Spleen (tissue), 11 donors: ENCODE data around the gene MRPL52. TPM values are rescaled to one million over a fixed set of nuclear protein-coding genes. Genes with fewer than 3 reads are reported as not detected.
A peak's percentile ranks its signal among the peaks of the same experiment; 100 is the strongest.
"Not testable (repeated sequence)": the region's sequence is repeated elsewhere in the genome, so short reads cannot be mapped to it uniquely, and the experiment has no call there.

Experiments
- DNase-seq: peaks from one replicate; pipeline ENCODE4 v3.0.0-alpha.2; 2020
- H3K27ac ChIP-seq, 8 donors: fragments of 200-600 bp; sonication (generic) in 7 of 8; 1 replicate in 4 of 8; 2 replicates in 4 of 8; pipeline versions ENCODE4 v1.5.0 to v1.8.0; 2016 to 2021; ENCODE audit warnings: inconsistent platforms in 4 of 8, mild to moderate bottlenecking in 4 of 8, moderate library complexity in 1 of 8
- H3K27me3 ChIP-seq, 7 donors: fragments of 200-600 bp; sonication (generic) in 6 of 7; replicated peaks in 1 of 7; 1 replicate in 4 of 7; 2 replicates in 3 of 7; pipeline versions ENCODE4 v1.5.0 to v1.8.0; 2016 to 2021; ENCODE audit warnings: inconsistent platforms in 3 of 7, mild to moderate bottlenecking in 1 of 7
- H3K36me3 ChIP-seq, 6 donors: fragments of 200-600 bp; sonication (generic) in 5 of 6; 1 replicate in 4 of 6; 2 replicates in 2 of 6; pipeline versions ENCODE4 v1.5.0 to v1.8.0; 2016 to 2021; ENCODE audit warnings: inconsistent platforms in 2 of 6
- H3K4me1 ChIP-seq, 6 donors: fragments of 200-600 bp; sonication (generic) in 5 of 6; 1 replicate in 3 of 6; 2 replicates in 3 of 6; pipeline versions ENCODE4 v1.5.0 to v1.8.0; 2016 to 2021; ENCODE audit warnings: inconsistent platforms in 3 of 6
- H3K4me3 ChIP-seq, 8 donors: fragments of 200-600 bp; sonication (generic) in 7 of 8; 1 replicate in 4 of 8; 2 replicates in 4 of 8; pipeline versions ENCODE4 v1.5.0 to v1.8.0; 2016 to 2021; ENCODE audit warnings: inconsistent platforms in 4 of 8, mild to moderate bottlenecking in 4 of 8, moderate library complexity in 2 of 8
- H3K9me3 ChIP-seq, 8 donors: fragments of 200-600 bp; sonication (generic) in 7 of 8; 1 replicate in 4 of 8; 2 replicates in 4 of 8; pipeline versions ENCODE4 v1.5.0 to v1.8.0; 2016 to 2021; ENCODE audit warnings: inconsistent platforms in 4 of 8
- CTCF ChIP-seq, 11 experiments: fragments of 200-600 bp in 7 of 11; fragments of 450-650 bp in 4 of 11; sonication (generic) in 4 of 11; IDR thresholded peaks in 8 of 11; conservative IDR thresholded peaks in 3 of 11; 1 replicate in 7 of 11; 2 replicates in 4 of 11; pipeline versions ENCODE4 v1.4.0 to v1.8.0; 2016 to 2021; ENCODE audit warnings: antibody characterized with exemption in 11 of 11, inconsistent platforms in 4 of 11, mild to moderate bottlenecking in 1 of 11
- POLR2A ChIP-seq, 3 donors: fragments of 450-650 bp; IDR thresholded peaks; one replicate each; pipeline ENCODE4 v1.5.1; 2017; ENCODE audit warnings: antibody characterized with exemption in 3 of 3, mild to moderate bottlenecking in 1 of 3
- POLR2AphosphoS5 ChIP-seq, 3 donors: sonication (generic); formaldehyde crosslinking; IDR thresholded peaks; one replicate each; pipeline ENCODE4 v1.5.1; 2017; ENCODE audit warnings: antibody characterized with exemption in 3 of 3
- WGBS, 5 donors: extraction: QIAGEN DNeasy Blood & Tissue Kit in 3 of 5; methylation state at CpG; one replicate each; pipeline versions ENCODE4 v1.1.5 to v1.1.7; 2013 to 2018; 5-methylcytosine and 5-hydroxymethylcytosine counted together
- intact Hi-C: fragments of 100-400 bp; cut with DNase I; formaldehyde crosslinking; loops from one replicate; pipeline ENCODE4 v1.15.0; 2023; ENCODE audit warnings: low total_unique reads
- polyA plus RNA-seq, 3 donors: library from polyadenylated mRNA; stranded (reverse); fragments of 200-250 nt; gene quantifications; one replicate each; pipeline ENCODE4 v1.2.1, GENCODE V29; 2013
- total RNA-seq, 7 donors: library from RNA; depleted of rRNA in 3 of 7; stranded (reverse); fragments of >200 nt in 3 of 7; fragmentation: NEBNext Ultra II Directional in 4 of 7; extraction: Animal tissue kit (Norgen Biotek cat#: 25700) in 4 of 7; gene quantifications; one replicate each; pipeline versions ENCODE4 v1.1.0 to v1.2.1, GENCODE V29; 2016 to 2021
- donor health status: healthy with polysubstance abuse.
- donor health status: DM: no; HTN: no; CAD: no; lungs with moderate emphysema.
- donor health status: DM: no; HTN: no; CAD: no.
- donor health status: Bipolar disorder and iron deficiency.
- donor health status: healthy.
- donor health status: DM: no; HTN: no; CAD: no.
- donor health status: DM: yes; HTN: yes; CAD: no.

MRPL52 gene
- total and polyA plus RNA-seq, 10 donors, result 55.2 to 138 (median 87.0) TPM

GRCh38 chr14:22802860-22803686 lies 26.6 kb upstream of the MRPL52 start:
- TF ChIP-seq POLR2AphosphoS5 (IDR thresholded peaks at IDR 0.05) (no peak), CTCF (IDR thresholded peaks at IDR 0.05 in 8 of 11, conservative IDR thresholded peaks at IDR 0.05 in 3 of 11) (no peak), POLR2A (IDR thresholded peaks at IDR 0.05) (no peak)
- WGBS, 5 donors, result 61 to 77% (median 75%) methylated on average over 12 of the region's 12 CpGs
- peaks cover 2 to 91% (median 52%) of the 10 kb centered on the region in 6 donors for H3K4me1 ChIP-seq

GRCh38 chr14:22803687-22803974 lies 26.1 kb upstream of the MRPL52 start:
- Histone ChIP-seq H3K27me3 (no peaks in the 10 kb centered on the region), H3K4me1 (peaks cover 7 to 91% (median 54%) of the 10 kb centered on the region in 6 donors), H3K27ac (peak overlapping the region in 5 of 8 donors; percentile 32 to 79 (median 62)), H3K36me3 (peaks cover 0 to 27% (median 0%) of the 10 kb centered on the region in 6 donors), H3K4me3 (peak overlapping the region in 1 of 8 donors; percentile 35), H3K9me3 (no peaks in the 10 kb centered on the region)
- DNase-seq, result peak; percentile 66
- no peak for TF ChIP-seq POLR2AphosphoS5 (IDR thresholded peaks at IDR 0.05)
- TF ChIP-seq CTCF (IDR thresholded peaks at IDR 0.05 in 8 of 11, conservative IDR thresholded peaks at IDR 0.05 in 3 of 11), result no peak
- no peak for TF ChIP-seq POLR2A (IDR thresholded peaks at IDR 0.05)
- 71 to 87% (median 83%) methylated on average over 3 of the region's 3 CpGs for WGBS, 5 donors
- intact Hi-C loops, result no loop called here

More at GRCh38 chr14:22802860-22803686, 26.6 kb upstream of the MRPL52 start:
- H3K27ac ChIP-seq, result peak overlapping the region in 5 of 8 donors; percentile 32 to 79 (median 62)
- H3K27me3 ChIP-seq, result no peaks in the 10 kb centered on the region
- H3K4me3 ChIP-seq, result peak overlapping the region in 1 of 8 donors; percentile 35
- H3K36me3 ChIP-seq, result peaks cover 0 to 25% (median 0%) of the 10 kb centered on the region in 6 donors
- H3K9me3 ChIP-seq, result no peaks in the 10 kb centered on the region
- intact Hi-C loops, result no loop called here
- DNase-seq, result peak; percentile 51

GRCh38 chr14:22805235-22805634 lies 24.5 kb upstream of the MRPL52 start:
- H3K4me3 ChIP-seq, DNase-seq, H3K27me3 ChIP-seq, H3K9me3 ChIP-seq, intact Hi-C loops: not testable (repeated sequence)
- H3K27ac ChIP-seq, result peak overlapping the region in 4 of 8 donors; percentile 54 to 79 (median 65)
- H3K36me3 ChIP-seq, result peaks cover 0 to 41% (median 0%) of the 10 kb centered on the region in 6 donors
- WGBS, 5 donors, result 85 to 98% (median 94%) methylated on average over 4 of the region's 4 CpGs
- H3K4me1 ChIP-seq, result peaks cover 7 to 96% (median 59%) of the 10 kb centered on the region in 6 donors

GRCh38 chr14:22807432-22808087 lies 22.1 kb upstream of the MRPL52 start:
- Histone ChIP-seq H3K27me3 (no peaks in the 10 kb centered on the region), H3K4me1 (peaks cover 7 to 96% (median 63%) of the 10 kb centered on the region in 6 donors), H3K27ac (peak overlapping the region in 2 of 8 donors; percentile 2 to 54), H3K36me3 (peaks cover 0 to 34% (median 0%) of the 10 kb centered on the region in 6 donors), H3K4me3 (no peak overlapping the region), H3K9me3 (no peaks in the 10 kb centered on the region)
- intact Hi-C loops, result no loop called here
- TF ChIP-seq POLR2A (IDR thresholded peaks at IDR 0.05) (no peak), POLR2AphosphoS5 (IDR thresholded peaks at IDR 0.05) (no peak), CTCF (IDR thresholded peaks at IDR 0.05 in 8 of 11, conservative IDR thresholded peaks at IDR 0.05 in 3 of 11) (no peak)
- peak; percentile 9 for DNase-seq
- whole genome bisulfite sequencing, 5 donors, result 75 to 89% (median 85%) methylated on average over 13 of the region's 13 CpGs
